Fibroblast of lung (primary cell): ENCODE data around the gene HIC2.
"Not testable (repeated sequence)": the region's sequence is repeated elsewhere in the genome, so short reads cannot be mapped to it uniquely, and the experiment has no call there.

ENCODE experiments used
- CTCF ChIP-seq, 2 donors: IDR thresholded peaks in 1 of 2; conservative IDR thresholded peaks in 1 of 2; 1 replicate in 1 of 2; 2 replicates in 1 of 2; pipeline ENCODE4 v1.5.1; 2011 to 2012; ENCODE audit warnings: low read length in 2 of 2, control low read depth in 1 of 2, inconsistent platforms in 1 of 2, low read depth in 1 of 2, mild to moderate bottlenecking in 1 of 2
- EZH2 ChIP-seq: IDR thresholded peaks from 2 replicates; pipeline ENCODE4 v1.5.1; 2012; ENCODE audit warnings: low read length, control low read depth, mild to moderate bottlenecking; ENCODE audit errors: missing control alignments

- TF ChIP-seq CTCF (conservative IDR thresholded peaks at IDR 0.05 in 1 of 2, IDR thresholded peaks at IDR 0.05 in 1 of 2; ENCODE audit: low read depth in 1 of 2, low read length in 2 of 2); EZH2: not testable (repeated sequence)
These were observed 25.5 kb downstream of the HIC2 start for GRCh38 chr22:21442646-21443045.
